ENCODE data around the gene GLMN. TPM values are rescaled to one million over a fixed set of nuclear protein-coding genes. Genes with fewer than 3 reads are reported as not detected.

GLMN gene
- total RNA-seq, 1 donor from 2014 or later: 8.0 TPM

DNA sequence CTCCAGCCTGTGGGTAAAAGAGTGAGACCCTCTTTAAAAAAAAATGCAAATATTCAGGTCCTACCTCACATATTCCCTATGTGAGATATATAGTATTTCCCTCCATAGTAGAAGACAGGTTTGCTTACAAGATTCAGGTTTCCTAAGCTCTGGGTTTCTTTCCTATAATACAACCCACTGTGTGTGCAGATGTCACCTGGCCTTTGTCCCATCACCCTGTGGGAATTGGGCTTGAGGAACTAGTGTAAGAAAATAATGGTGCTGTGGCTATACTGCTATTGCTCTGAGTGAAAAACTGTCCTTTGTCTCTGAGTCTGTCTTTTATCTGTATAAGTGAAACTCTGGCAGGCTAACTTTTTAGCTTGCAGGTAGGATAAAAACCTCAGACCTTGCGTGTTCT, 68.1 kb downstream of the GLMN start:
- no peaks in the 10 kb centered on the region for H3K4me1 Mint-ChIP-seq (ENCODE audit: low read depth)
- no peak overlapping the region for H3K4me3 Mint-ChIP-seq (ENCODE audit: unreplicated experiment)
- no peak for DNase-seq (ENCODE audit: low spot score)
- TF ChIP-seq, protein P1, sequence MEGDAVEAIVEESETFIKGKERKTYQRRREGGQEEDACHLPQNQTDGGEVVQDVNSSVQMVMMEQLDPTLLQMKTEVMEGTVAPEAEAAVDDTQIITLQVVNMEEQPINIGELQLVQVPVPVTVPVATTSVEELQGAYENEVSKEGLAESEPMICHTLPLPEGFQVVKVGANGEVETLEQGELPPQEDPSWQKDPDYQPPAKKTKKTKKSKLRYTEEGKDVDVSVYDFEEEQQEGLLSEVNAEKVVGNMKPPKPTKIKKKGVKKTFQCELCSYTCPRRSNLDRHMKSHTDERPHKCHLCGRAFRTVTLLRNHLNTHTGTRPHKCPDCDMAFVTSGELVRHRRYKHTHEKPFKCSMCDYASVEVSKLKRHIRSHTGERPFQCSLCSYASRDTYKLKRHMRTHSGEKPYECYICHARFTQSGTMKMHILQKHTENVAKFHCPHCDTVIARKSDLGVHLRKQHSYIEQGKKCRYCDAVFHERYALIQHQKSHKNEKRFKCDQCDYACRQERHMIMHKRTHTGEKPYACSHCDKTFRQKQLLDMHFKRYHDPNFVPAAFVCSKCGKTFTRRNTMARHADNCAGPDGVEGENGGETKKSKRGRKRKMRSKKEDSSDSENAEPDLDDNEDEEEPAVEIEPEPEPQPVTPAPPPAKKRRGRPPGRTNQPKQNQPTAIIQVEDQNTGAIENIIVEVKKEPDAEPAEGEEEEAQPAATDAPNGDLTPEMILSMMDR (IDR thresholded peaks at IDR 0.05): no peak
- H3K27ac Mint-ChIP-seq (ENCODE audit: unreplicated experiment): no peak overlapping the region
- H3K36me3 Mint-ChIP-seq (ENCODE audit: low read depth): no peaks in the 10 kb centered on the region
- H3K9me3 Mint-ChIP-seq (ENCODE audit: low read depth): no peaks in the 10 kb centered on the region
- peaks cover 5% of the 10 kb centered on the region for H3K27me3 Mint-ChIP-seq (ENCODE audit: low read depth)

DNA sequence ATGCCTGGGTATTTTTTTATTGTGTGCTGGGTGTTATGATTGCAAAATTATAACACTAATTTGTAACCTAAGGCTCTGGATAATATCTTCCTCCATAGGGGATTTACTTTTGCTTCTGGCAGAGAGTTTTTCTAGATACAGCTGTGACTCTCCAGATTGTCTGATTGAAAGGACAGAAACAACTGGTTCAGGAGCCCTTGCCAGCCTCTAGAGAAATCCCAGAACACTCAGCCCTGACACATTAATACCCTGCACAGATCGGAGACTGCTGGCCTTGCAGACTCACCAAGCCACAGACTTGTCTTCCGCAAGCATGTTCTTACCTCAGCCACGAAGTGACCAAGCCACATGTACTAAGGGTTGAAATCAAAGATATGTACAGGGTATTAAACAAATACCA, 70.4 kb downstream of the GLMN start:
- no peaks in the 10 kb centered on the region for H3K36me3 Mint-ChIP-seq (ENCODE audit: low read depth)
- no peak overlapping the region for H3K27ac Mint-ChIP-seq (ENCODE audit: unreplicated experiment)
- DNase-seq (ENCODE audit: low spot score): no peak
- TF ChIP-seq, protein P1 (IDR thresholded peaks at IDR 0.05): no peak
- H3K9me3 Mint-ChIP-seq (ENCODE audit: low read depth): no peaks in the 10 kb centered on the region
- no peak overlapping the region for H3K4me3 Mint-ChIP-seq (ENCODE audit: unreplicated experiment)
- H3K4me1 Mint-ChIP-seq (ENCODE audit: low read depth): no peaks in the 10 kb centered on the region
- peaks cover 5% of the 10 kb centered on the region for H3K27me3 Mint-ChIP-seq (ENCODE audit: low read depth)

DNA sequence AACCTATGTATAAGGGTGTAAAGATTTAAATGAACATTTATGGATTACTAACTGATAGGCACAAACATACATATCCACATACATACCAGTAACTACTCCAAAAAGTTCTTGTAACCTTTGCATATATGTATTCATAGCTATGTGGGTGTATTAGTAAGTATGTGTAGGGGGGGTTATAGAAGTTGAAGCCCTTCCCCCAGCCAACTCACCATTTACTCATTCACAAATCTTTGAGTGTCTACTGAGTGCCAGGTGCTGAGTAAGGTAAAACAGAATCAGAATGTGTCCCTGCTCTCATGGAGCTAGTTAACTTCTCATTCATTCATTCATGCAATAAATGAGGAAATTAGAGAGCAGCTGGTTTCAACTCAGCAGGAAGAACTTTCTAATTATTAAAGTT, 79.8 kb downstream of the GLMN start:
- Mint-ChIP-seq H3K4me3 (ENCODE audit: unreplicated experiment) (no peak overlapping the region), H3K27me3 (ENCODE audit: low read depth) (peaks cover 6% of the 10 kb centered on the region), H3K4me1 (ENCODE audit: low read depth) (no peaks in the 10 kb centered on the region), H3K36me3 (ENCODE audit: low read depth) (no peaks in the 10 kb centered on the region), H3K9me3 (ENCODE audit: low read depth) (no peaks in the 10 kb centered on the region), H3K27ac (ENCODE audit: unreplicated experiment) (no peak overlapping the region)
- TF ChIP-seq, protein P1 (IDR thresholded peaks at IDR 0.05): no peak
- DNase-seq (ENCODE audit: low spot score): no peak

DNA sequence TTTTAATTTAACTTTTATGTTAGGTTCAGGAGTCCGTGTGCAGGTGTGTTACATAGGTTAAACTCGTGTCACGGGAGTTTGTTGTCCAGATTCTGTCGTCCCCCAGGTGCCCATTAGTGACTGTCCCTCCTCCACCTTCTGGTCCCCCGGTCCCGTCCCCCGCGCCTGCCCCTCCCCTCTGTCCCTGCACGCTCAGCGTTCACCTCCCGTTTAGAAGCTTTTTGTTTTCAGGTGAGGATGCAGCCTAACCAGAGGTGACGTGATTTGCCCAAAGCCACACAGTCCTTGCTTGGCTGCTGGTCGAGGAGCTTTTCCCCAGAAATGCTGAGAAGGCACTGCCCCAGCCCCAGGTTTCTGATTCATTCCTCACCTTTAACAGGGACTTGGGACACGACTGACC, 80.2 kb downstream of the GLMN start:
- H3K4me3 Mint-ChIP-seq (ENCODE audit: unreplicated experiment): no peak overlapping the region
- H3K9me3 Mint-ChIP-seq (ENCODE audit: low read depth): no peaks in the 10 kb centered on the region
- no peak for DNase-seq (ENCODE audit: low spot score)

DNA sequence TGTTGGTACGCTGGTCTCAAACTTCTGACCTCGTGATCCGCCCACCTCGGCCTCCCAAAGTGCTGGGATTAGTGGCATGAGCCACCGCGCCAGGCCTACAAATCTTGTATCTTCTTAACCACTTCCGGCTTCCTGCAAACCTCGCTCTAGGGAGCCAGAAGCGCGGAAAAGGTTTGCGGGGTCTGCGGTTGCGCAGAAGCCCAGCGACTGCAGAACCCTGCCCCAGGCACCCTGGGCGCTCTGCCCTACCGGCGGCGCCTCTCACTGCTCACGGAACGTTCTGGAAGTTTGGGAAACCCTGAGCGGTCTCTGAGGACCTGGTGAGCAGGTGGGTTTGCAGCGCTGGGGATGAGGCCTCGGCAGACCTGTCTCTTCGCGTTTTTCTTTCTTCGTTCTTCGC, 81.1 kb downstream of the GLMN start, which contains the start of gene C1orf146:
Gene C1orf146 (plus strand): TSS at position 195 of the 400 bp plus-strand sequence. CDS start 13,506 bp downstream, outside the sequence.
- H3K27ac Mint-ChIP-seq (ENCODE audit: unreplicated experiment): no peak within 1 kb of the TSS
- TF ChIP-seq, protein P1 (IDR thresholded peaks at IDR 0.05): no peak
- peaks cover 6% of the 10 kb centered on the region for H3K27me3 Mint-ChIP-seq (ENCODE audit: low read depth)

More for the DNA sequence above, 80.2 kb downstream of the GLMN start:
- Mint-ChIP-seq H3K36me3 (ENCODE audit: low read depth) (no peaks in the 10 kb centered on the region), H3K27me3 (ENCODE audit: low read depth) (peaks cover 6% of the 10 kb centered on the region), H3K4me1 (ENCODE audit: low read depth) (no peaks in the 10 kb centered on the region), H3K27ac (ENCODE audit: unreplicated experiment) (no peak overlapping the region)
- TF ChIP-seq, protein P1 (IDR thresholded peaks at IDR 0.05): no peak

More for the DNA sequence above, 81.1 kb downstream of the GLMN start, which contains the start of gene C1orf146:
- H3K9me3 Mint-ChIP-seq (ENCODE audit: low read depth): no peaks in the 10 kb centered on the region
- H3K36me3 Mint-ChIP-seq (ENCODE audit: low read depth): no peaks in the 10 kb centered on the region
- no peak for DNase-seq (ENCODE audit: low spot score)
- no peaks in the 10 kb centered on the region for H3K4me1 Mint-ChIP-seq (ENCODE audit: low read depth)
- no peak within 1 kb of the TSS for H3K4me3 Mint-ChIP-seq (ENCODE audit: unreplicated experiment)

All from chondrocyte (in vitro differentiated cells).